Adipocyte (in vitro differentiated cells): ENCODE results near the gene KCNQ1.

Experiments
- DNase-seq: peaks from one replicate; pipeline ENCODE4 v3.0.0-alpha.2; 2015; ENCODE audit warnings: low read depth
- H3K27me3 ChIP-seq: replicated peaks from 2 replicates; pipeline ENCODE4 v1.7.0; 2013; ENCODE audit warnings: mild to moderate bottlenecking, low read length, moderate library complexity; ENCODE audit not compliant: control insufficient read depth, insufficient read depth
- H3K36me3 ChIP-seq: 2 replicates; pipeline ENCODE4 v1.7.0; 2013; ENCODE audit warnings: low read length, mild to moderate bottlenecking, moderate library complexity; ENCODE audit not compliant: control insufficient read depth, insufficient read depth, severe bottlenecking
- H3K4me1 ChIP-seq: 2 replicates; pipeline ENCODE4 v1.7.0; 2013; ENCODE audit warnings: mild to moderate bottlenecking, low read length, moderate library complexity; ENCODE audit not compliant: control insufficient read depth, insufficient read depth
- H3K4me3 ChIP-seq: 2 replicates; pipeline ENCODE4 v1.7.0; 2013; ENCODE audit warnings: mild to moderate bottlenecking, low read length, moderate library complexity
- H3K9ac ChIP-seq: 2 replicates; pipeline ENCODE4 v1.7.0; 2013; ENCODE audit warnings: mild to moderate bottlenecking, low read length, moderate library complexity
- H3K9me3 ChIP-seq: 2 replicates; pipeline ENCODE4 v1.7.0; 2013; ENCODE audit warnings: mild to moderate bottlenecking, low read length, moderate library complexity; ENCODE audit not compliant: control insufficient read depth

The KCNQ1 gene

DNA sequence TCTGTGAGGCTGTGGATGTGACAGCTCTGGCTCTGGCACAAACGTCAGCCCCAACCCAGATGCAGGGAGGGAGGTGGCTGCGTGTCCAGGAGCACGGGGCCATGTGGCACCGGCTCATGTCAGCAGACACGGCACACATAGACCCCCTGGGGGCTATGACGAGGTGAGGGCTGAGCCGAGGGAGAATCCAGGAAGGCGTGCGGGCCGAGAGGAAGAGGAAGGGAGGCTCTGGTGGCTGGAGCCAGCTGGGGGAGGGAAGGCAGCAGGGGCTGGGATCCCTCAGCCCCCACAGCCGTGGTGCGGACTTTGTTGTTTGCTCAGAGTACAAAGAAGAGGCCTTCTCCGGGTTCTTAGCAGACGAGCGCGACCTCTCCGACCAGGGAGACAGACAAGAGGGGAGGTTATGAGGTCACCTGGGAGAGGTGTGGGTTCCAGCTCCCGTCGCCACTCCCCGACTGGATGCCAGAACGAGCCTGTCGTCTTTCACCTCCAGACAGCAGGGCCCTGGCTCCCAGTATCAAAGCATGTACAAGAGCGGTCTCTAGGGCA, 394.7 kb downstream of the KCNQ1 start:
- Histone ChIP-seq H3K4me3 (no peak overlapping the region), H3K36me3 (no peaks in the 10 kb centered on the region), H3K9me3 (no peaks in the 10 kb centered on the region), H3K9ac (no peak overlapping the region), H3K27me3 (peaks cover 23% of the 10 kb centered on the region), H3K4me1 (peaks cover 6% of the 10 kb centered on the region)
- no peak for DNase-seq

DNA sequence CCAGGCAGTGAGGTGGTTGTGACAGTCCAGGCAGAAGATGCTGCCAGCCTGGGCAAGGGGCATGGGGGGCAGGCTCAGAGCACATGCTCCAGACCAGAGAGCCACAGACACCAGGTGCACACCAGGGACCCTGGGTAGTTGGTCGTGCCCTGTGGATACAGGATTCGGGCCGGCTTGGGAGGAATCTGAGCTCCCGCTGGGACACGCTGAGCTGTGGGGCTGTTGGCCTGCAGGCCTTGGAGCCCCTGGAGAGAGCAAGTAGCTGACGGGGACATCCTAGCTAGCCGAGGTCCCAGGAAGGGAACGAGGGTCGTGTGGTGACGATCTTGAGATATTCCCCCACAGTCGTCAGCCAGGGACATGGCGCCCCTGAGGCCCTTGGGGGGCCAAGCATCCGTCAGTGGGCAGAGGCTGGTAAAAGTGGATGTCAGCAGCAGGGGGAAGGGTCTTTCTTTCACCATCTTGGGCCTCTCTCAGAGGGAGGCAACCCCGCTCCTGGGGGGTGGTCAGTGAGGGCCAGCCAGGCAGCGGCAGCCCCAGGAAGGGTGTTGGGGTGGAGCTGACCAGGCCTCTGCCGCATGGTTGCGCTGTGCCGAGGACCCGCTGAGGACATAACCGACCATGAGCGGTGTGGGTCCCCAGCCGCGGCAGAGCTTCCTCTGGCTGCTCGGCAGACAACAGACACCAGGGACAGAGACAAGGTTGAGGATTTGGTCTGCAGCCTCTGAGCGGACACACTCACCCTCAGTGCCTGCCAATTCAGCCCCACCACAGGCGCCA, 396.8 kb downstream of the KCNQ1 start:
- no peaks in the 10 kb centered on the region for H3K36me3 ChIP-seq
- DNase-seq, result no peak
- peaks cover 11% of the 10 kb centered on the region for H3K27me3 ChIP-seq
- no peaks in the 10 kb centered on the region for H3K9me3 ChIP-seq
- H3K4me3 ChIP-seq, result no peak overlapping the region
- H3K4me1 ChIP-seq, result peaks cover 6% of the 10 kb centered on the region
- no peak overlapping the region for H3K9ac ChIP-seq

DNA sequence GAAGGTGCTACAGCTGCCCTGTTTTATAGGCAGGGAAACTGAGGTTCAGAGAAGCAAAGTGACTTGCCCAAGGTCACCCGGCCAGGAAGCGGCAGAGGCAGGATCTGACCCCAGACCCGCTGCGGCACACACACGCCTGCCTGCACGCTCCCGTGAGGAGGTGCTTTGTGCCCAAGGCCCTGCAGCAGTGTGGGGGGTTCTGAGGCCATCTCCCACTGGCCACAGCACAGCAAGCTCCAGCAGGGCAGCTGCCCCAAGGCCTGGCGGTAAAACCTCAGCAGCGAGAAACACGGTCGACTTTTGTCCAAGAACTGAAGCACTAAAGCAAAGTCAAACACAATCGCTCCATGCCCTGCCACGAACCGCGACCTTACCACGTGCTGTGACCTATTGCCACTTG, 398.1 kb downstream of the KCNQ1 start:
- no peak for DNase-seq
- no peaks in the 10 kb centered on the region for H3K36me3 ChIP-seq

DNA sequence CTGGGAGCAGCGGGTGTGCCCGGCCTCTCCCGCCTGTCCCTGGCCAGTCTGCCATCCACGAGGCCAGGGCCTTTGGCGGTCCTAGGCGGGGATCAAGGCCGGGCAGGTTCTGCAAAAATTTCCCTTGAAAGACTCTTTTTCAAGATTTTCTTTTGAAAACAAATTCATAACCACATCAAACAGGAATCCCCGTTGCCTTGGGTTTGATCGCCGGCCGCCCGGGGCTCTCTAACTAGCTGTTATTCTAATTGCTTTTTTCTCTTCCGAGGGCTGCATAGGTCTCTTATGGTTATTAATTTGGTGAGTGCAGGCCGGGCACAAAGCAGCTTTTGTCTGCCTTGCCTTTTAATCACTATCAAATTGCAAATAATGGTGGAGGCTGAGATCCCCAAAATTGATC, 398.7 kb downstream of the KCNQ1 start:
- Histone ChIP-seq H3K4me1 (no peaks in the 10 kb centered on the region), H3K9ac (no peak overlapping the region), H3K9me3 (no peaks in the 10 kb centered on the region), H3K4me3 (no peak overlapping the region), H3K27me3 (peaks cover 1% of the 10 kb centered on the region), H3K36me3 (no peaks in the 10 kb centered on the region)
- no peak for DNase-seq

More for the DNA sequence above, 398.1 kb downstream of the KCNQ1 start:
- H3K27me3 ChIP-seq, result peaks cover 3% of the 10 kb centered on the region
- H3K4me1 ChIP-seq, result no peaks in the 10 kb centered on the region
- H3K9me3 ChIP-seq, result no peaks in the 10 kb centered on the region
- no peak overlapping the region for H3K9ac ChIP-seq
- H3K4me3 ChIP-seq, result no peak overlapping the region

DNA sequence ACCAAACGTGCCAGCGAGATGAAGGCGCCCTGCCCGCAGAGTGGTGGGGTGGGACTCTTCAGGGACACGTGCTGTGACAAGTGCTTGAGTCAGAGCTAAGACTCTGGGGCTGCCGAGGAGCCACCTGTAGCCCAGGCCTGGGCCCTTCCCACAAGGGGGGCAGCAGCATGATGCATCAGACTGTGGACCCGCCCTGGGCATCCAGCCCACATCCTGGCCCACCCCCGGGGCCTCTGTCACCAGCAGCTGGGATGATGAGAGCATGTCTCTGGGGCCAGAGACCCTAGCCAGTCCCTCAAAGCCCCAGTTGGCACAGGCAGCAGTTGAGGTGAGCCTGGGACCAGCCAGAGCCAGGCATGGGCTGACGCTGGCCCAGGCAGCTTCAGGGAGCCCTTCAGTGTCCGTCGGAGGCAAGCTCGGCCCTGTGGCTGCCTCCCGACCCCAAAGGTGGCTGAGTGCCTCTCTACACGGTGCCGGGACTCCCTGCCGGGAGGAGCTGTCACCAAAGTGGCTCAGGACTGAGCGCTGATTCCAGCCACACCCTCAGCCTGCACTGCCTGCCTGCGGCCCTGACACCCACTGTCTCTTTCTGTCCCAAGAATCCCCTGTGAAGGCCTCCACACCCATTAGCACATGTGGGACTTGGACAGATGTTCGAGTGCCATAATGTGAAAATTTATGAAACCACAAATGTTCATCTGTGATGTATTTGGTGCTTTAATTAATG, 399.5 kb downstream of the KCNQ1 start:
- Histone ChIP-seq H3K27me3 (peaks cover 5% of the 10 kb centered on the region), H3K4me1 (no peaks in the 10 kb centered on the region), H3K36me3 (no peaks in the 10 kb centered on the region), H3K4me3 (no peak overlapping the region), H3K9ac (no peak overlapping the region), H3K9me3 (no peaks in the 10 kb centered on the region)
- no peak for DNase-seq

DNA sequence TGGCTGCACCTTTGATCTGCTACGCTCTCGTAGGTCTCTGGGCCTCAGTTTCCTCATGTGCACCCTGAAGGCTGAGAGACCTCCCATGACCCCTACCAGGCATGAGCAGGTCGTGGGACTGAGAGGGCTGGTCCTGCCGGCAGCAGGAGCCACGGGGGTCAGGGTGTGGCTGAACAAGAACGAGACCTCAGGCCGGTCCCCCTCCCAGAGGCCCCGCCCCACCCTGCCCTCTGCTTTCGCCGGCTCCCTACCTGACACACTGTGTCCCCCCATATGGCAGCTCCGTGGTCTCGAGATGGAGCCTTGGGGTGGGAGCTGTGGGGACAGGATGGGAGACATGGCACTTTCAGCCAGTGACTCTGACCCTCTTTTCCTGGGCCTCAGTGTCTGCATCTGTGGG, 400.2 kb downstream of the KCNQ1 start:
- Histone ChIP-seq H3K36me3 (no peaks in the 10 kb centered on the region), H3K4me3 (no peak overlapping the region), H3K9ac (no peak overlapping the region), H3K9me3 (no peaks in the 10 kb centered on the region), H3K27me3 (peaks cover 5% of the 10 kb centered on the region), H3K4me1 (no peaks in the 10 kb centered on the region)
- no peak for DNase-seq

DNA sequence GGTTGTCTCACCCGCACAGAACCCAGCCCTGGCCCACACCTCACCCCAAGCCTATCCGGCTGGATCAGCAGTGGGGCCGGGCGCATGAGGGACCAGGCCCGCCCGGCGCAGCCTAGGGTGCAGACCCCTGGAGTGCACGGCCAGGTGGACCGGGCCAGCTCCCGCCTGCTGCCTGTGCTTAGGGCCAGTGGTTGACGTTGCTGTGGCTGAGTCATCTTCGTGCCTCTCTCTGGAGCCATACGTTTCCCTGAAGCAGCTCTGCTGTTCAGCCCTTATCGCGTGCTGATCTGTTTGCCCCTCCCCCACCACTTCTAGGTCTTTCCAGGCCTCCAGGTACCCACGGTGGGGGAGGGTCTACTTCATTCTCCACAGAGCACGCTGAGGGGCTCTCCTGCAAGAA, 401.2 kb downstream of the KCNQ1 start:
- Histone ChIP-seq H3K9ac (no peak overlapping the region), H3K27me3 (peaks cover 10% of the 10 kb centered on the region), H3K9me3 (no peaks in the 10 kb centered on the region), H3K4me1 (no peaks in the 10 kb centered on the region), H3K4me3 (no peak overlapping the region), H3K36me3 (no peaks in the 10 kb centered on the region)
- no peak for DNase-seq

DNA sequence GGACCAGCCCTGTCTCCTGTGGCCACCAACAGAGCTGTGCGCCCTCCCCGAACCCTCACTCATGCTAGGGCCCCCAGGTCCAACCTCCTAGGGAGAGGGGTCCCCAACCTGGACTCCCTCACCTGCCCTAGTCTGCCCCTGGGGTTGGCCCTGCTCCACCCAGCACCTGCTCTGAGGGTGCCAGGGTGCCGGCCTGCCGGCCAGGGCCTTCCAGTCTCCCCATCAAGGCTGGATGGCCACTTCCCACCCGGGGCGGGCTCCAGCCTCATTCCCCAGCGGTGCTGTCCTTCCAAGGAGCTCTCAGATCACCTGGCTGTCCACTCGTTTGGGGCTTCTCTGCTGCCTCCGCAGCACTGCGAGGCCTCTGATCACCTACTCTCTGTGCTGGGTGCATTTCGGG, 401.7 kb downstream of the KCNQ1 start:
- H3K4me1 ChIP-seq, result no peaks in the 10 kb centered on the region
- no peak overlapping the region for H3K9ac ChIP-seq
- H3K4me3 ChIP-seq, result no peak overlapping the region
- no peak for DNase-seq
- H3K36me3 ChIP-seq, result no peaks in the 10 kb centered on the region
- H3K27me3 ChIP-seq, result peaks cover 13% of the 10 kb centered on the region
- H3K9me3 ChIP-seq, result no peaks in the 10 kb centered on the region

DNA sequence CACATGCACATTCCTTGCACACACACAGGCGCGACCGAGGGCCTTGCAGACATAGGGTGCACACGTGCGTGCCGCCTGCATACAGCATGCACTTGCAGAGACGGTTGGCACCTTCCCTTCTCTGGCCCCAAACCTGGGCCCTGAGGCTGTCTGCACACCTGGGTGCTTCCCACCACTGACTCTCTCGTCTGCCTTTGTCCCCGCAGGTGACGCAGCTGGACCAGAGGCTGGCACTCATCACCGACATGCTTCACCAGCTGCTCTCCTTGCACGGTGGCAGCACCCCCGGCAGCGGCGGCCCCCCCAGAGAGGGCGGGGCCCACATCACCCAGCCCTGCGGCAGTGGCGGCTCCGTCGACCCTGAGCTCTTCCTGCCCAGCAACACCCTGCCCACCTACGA, 402.8 kb downstream of the KCNQ1 start:
- H3K9me3 ChIP-seq, result no peaks in the 10 kb centered on the region
- H3K36me3 ChIP-seq, result no peaks in the 10 kb centered on the region
- H3K4me1 ChIP-seq, result no peaks in the 10 kb centered on the region
- peaks cover 16% of the 10 kb centered on the region for H3K27me3 ChIP-seq
- no peak overlapping the region for H3K9ac ChIP-seq
- DNase-seq, result no peak
- H3K4me3 ChIP-seq, result no peak overlapping the region

DNA sequence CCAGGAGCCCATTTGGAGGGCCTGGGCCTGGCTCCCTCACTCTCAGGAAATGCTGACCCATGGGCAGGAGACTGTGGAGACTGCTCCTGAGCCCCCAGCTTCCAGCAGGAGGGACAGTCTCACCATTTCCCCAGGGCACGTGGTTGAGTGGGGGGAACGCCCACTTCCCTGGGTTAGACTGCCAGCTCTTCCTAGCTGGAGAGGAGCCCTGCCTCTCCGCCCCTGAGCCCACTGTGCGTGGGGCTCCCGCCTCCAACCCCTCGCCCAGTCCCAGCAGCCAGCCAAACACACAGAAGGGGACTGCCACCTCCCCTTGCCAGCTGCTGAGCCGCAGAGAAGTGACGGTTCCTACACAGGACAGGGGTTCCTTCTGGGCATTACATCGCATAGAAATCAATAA, 403.7 kb downstream of the KCNQ1 start:
- H3K4me3 ChIP-seq, result no peak overlapping the region
- H3K9ac ChIP-seq, result no peak overlapping the region
- H3K4me1 ChIP-seq, result no peaks in the 10 kb centered on the region
- no peaks in the 10 kb centered on the region for H3K9me3 ChIP-seq
- peaks cover 16% of the 10 kb centered on the region for H3K27me3 ChIP-seq
- H3K36me3 ChIP-seq, result no peaks in the 10 kb centered on the region
- DNase-seq, result no peak

DNA sequence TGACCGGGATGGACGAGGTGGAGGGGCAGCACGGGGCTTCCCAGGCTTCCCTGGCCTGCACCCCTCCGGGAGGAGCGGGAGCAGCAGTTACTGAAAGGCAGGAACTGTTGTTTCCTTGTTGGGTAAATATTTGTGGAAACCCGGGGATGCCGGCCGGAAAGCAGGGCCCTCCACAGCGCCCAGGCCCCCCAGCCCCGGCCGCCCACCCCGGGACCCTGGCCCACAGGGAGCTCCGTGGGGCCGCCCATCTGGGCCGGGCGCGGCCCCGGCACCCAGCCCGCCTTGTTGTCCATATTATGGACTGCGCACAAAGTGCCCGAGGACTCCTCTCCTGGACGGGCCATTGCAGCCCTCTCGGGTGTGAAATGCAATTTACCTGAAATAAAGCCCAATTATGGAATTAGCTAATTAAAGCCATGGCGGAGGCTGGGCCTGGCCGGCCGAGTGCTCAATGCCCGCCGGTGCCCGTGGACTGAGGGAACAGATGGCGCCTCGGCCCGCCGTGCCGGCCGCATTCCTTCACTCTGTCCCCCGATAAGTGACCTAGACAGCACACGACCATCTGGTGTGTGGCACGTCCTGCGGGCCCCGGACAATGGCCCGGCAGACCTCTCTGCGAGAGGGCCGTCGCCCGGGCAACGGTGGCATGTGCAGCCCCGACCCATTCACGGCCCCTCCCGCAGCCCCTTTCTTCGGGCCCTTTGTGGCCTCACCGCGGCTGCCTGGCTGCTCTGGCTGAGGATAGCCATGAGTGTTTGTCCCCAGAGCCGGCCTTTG, 405.4 kb downstream of the KCNQ1 start:
- Histone ChIP-seq H3K4me1 (no peaks in the 10 kb centered on the region), H3K4me3 (no peak overlapping the region), H3K9ac (no peak overlapping the region), H3K36me3 (no peaks in the 10 kb centered on the region), H3K27me3 (peaks cover 22% of the 10 kb centered on the region), H3K9me3 (peaks cover 3% of the 10 kb centered on the region)
- no peak for DNase-seq
